ENCODE measurements around the gene MCL1. TPM values are rescaled to one million over a fixed set of nuclear protein-coding genes. Genes with fewer than 3 reads are reported as not detected.
A peak's percentile ranks its signal among the peaks of the same experiment; 100 is the strongest.
"Not testable (repeated sequence)": the region's sequence is repeated elsewhere in the genome, so short reads cannot be mapped to it uniquely, and the experiment has no call there.

The MCL1 gene
- total and polyA plus RNA-seq, 12 donors = 57.4 to 299 (median 192) TPM

DNA sequence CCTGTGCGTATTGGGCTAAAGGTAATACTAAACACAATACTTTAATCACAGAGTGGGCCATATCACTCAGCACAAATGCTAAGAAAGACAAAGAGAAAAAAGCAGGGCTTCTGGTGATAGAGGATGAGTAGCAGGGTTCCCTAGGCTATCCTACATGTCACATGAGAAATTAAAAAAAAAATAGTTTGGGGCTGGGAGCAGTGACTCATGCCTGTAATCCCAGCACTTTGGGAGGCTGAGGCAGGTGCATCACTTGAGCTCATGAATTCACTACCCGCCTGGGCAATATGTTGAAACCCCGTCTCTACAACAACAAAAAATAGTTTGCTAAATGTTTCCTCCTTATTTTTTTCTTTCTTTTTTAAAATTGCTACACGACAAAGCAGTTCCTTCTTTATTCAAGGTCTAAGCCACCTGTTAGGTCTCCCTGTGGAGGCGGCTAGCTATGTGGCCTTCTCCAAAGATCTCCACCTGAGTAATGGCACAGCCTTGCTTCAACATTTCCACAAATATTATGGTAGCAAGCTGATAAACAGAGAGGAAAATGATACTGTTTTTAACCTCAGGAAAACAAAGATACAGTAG is 48.5 kb upstream of the MCL1 start:
- TF ChIP-seq CTCF (IDR thresholded peaks at IDR 0.05) (no peak), POLR2A (IDR thresholded peaks at IDR 0.05) (no peak)
- Histone ChIP-seq H3K27me3 (no peaks in the 10 kb centered on the region), H3K4me1 (replicated peaks in 1 of 2) (peaks cover 12 to 30% of the 10 kb centered on the region in 2 donors), H3K36me3 (replicated peaks in 1 of 2) (peaks cover 0 to 45% of the 10 kb centered on the region in 2 donors), H3K27ac (peak overlapping the region in 1 of 5 donors; percentile 98), H3K4me3 (peak overlapping the region in 1 of 4 donors; percentile 77), H3K9me3 (replicated peaks in 1 of 3) (no peaks in the 10 kb centered on the region)
- WGBS, 4 donors = 73 to 79% (median 76%) methylated on average over 5 of the region's 5 CpGs
- intact Hi-C loops (cut with DNase I) = no loop called here
- no peak for DNase-seq

DNA sequence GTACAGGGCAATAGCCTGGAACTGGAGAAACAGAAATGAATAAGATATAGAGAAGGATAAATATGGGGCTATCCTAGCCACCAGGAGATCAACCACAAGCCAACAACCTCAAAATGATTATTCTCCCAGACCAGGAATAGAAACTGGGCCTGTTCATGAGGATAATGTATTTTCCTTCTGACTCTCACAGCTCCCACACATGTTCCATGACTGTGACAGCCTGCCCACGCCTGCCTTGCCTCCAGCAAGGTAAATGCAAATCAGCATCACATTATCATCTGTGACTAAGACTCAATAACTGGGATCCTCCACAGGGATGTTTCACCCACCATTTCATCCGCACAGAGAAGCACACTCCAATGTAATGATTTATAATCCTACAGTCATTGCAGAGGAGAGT is 46.7 kb upstream of the MCL1 start:
- no peaks in the 10 kb centered on the region for H3K9me3 ChIP-seq (replicated peaks in 1 of 3)
- 70 to 88% (median 81%) methylated on average over 2 of the region's 2 CpGs for WGBS, 4 donors
- intact Hi-C loops (cut with DNase I) = no loop called here
- TF ChIP-seq CTCF (IDR thresholded peaks at IDR 0.05) (no peak), POLR2A (IDR thresholded peaks at IDR 0.05) (no peak)
- no peak for DNase-seq
- no peak overlapping the region for H3K4me3 ChIP-seq
- H3K27me3 ChIP-seq = no peaks in the 10 kb centered on the region
- H3K27ac ChIP-seq = peak overlapping the region in 1 of 5 donors; percentile 17
- peaks cover 25 to 48% of the 10 kb centered on the region in 2 donors for H3K4me1 ChIP-seq (replicated peaks in 1 of 2)
- peaks cover 0 to 48% of the 10 kb centered on the region in 2 donors for H3K36me3 ChIP-seq (replicated peaks in 1 of 2)

DNA sequence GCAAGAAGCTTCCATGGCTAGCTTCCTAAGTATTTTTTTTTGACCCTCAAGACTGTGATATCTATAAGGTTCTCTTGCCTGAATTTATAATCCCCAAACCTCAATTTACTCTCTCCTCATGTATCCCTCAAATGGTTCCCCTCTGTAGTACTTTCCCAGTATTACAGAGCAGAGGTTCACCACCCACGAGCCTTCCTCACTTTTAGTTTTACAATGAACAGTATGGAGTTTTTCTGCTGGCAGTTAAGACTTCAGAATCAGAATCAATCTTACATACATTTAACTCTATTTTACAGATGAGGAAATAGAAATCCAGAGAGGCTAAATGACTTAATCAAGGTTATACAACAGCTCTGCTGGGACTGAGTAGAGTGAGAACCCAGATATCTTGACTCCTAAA is 45.1 kb upstream of the MCL1 start:
- peaks cover 38 to 55% of the 10 kb centered on the region in 2 donors for H3K4me1 ChIP-seq (replicated peaks in 1 of 2)
- intact Hi-C loops (cut with DNase I) = loop anchor here (5.0 kb wide), 3 partner anchors 47 to 67 kb away; partner anchors contain the start of gene MCL1 (in 1 of the 2)

DNA sequence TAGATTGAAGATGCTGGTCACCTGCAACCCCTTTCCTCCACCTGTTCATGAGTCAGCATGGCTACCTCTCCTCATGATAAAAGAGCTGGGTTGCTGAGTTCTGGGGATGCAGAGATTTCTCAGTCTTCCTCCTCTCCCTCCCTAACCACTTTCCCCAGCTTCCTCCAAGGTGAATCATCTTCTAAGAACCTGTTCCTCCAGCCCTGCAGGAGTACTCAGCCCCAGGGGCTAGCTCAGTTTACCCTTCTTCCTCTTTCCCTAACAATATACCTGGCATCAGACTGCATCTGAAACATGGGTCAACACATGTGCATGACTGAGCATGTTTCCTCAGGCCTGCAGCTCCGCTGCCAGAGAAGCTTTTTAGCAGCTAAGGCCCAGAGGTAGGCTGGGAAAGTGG is 44.7 kb upstream of the MCL1 start:
- not testable (repeated sequence) for H3K27me3 ChIP-seq; DNase-seq; H3K4me3 ChIP-seq; H3K9me3 ChIP-seq (replicated peaks in 1 of 3)
- H3K4me1 ChIP-seq (replicated peaks in 1 of 2) = peaks cover 41 to 59% of the 10 kb centered on the region in 2 donors
- 94 to 100% (median 100%) methylated on average over 1 of the region's 1 CpG for WGBS, 4 donors
- peak overlapping the region in 1 of 5 donors; percentile 6 for H3K27ac ChIP-seq
- peaks cover 0 to 57% of the 10 kb centered on the region in 2 donors for H3K36me3 ChIP-seq (replicated peaks in 1 of 2)
- intact Hi-C loops (cut with DNase I) = loop anchor here (5.0 kb wide), 3 partner anchors 47 to 67 kb away; partner anchors contain the start of gene MCL1 (in 1 of the 2)

More for the DNA sequence above, 45.1 kb upstream of the MCL1 start:
- not testable (repeated sequence) for H3K27ac ChIP-seq; H3K27me3 ChIP-seq; DNase-seq; H3K4me3 ChIP-seq; H3K9me3 ChIP-seq (replicated peaks in 1 of 3)
- WGBS, 4 donors = 76 to 84% (median 81%) methylated on average over 1 of the region's 1 CpG
- H3K36me3 ChIP-seq (replicated peaks in 1 of 2) = peaks cover 0 to 53% of the 10 kb centered on the region in 2 donors

GRCh38 chr1:150622303-150622975 is 43.0 kb upstream of the MCL1 start:
- peaks cover 28 to 46% of the 10 kb centered on the region in 2 donors for H3K4me1 ChIP-seq (replicated peaks in 1 of 2)

More at GRCh38 chr1:150622303-150622975, 43.0 kb upstream of the MCL1 start:
- no peak overlapping the region for H3K4me3 ChIP-seq
- intact Hi-C loops (cut with DNase I) = loop anchor here (5.0 kb wide), 3 partner anchors 45 to 65 kb away; partner anchors contain the start of gene MCL1 (in 1 of the 2)
- H3K27ac ChIP-seq = peak overlapping the region in 4 of 5 donors; percentile 29 to 76 (median 46)
- no peaks in the 10 kb centered on the region for H3K27me3 ChIP-seq
- peak in 3 of 7 donors; percentile 42 to 63 (median 46) for DNase-seq
- WGBS, 4 donors = 11 to 15% (median 13%) methylated on average over 8 of the region's 8 CpGs
- TF ChIP-seq POLR2A (IDR thresholded peaks at IDR 0.05) = no peak
- no peak for TF ChIP-seq CTCF (IDR thresholded peaks at IDR 0.05)
- peaks cover 0 to 64% of the 10 kb centered on the region in 2 donors for H3K36me3 ChIP-seq (replicated peaks in 1 of 2)
- no peaks in the 10 kb centered on the region for H3K9me3 ChIP-seq (replicated peaks in 1 of 3)
